Prostate gland (tissue), 2 donors: ENCODE measurements around the gene SMYD3. TPM values are rescaled to one million over a fixed set of nuclear protein-coding genes. Genes with fewer than 3 reads are reported as not detected.

Experiments
- DNase-seq: peaks from one replicate; pipeline ENCODE4 v3.0.0-alpha.2; 2019; ENCODE audit warnings: low spot score
- H3K27ac ChIP-seq, 2 donors: fragments of 200-600 bp; sonication (generic); 2 replicates each; pipeline ENCODE4 v1.5.1; 2017 to 2019
- H3K27me3 ChIP-seq: fragments of 200-600 bp; sonication (generic); replicated peaks from 2 replicates; pipeline ENCODE4 v1.5.1; 2019; ENCODE audit not compliant: insufficient read depth
- H3K36me3 ChIP-seq, 2 donors: fragments of 200-600 bp; sonication (generic); 1 replicate in 1 of 2; 2 replicates in 1 of 2; pipeline versions ENCODE4 v1.5.1 to v1.8.1; 2017 to 2019
- H3K4me1 ChIP-seq: fragments of 200-600 bp; sonication (generic); replicated peaks from 2 replicates; pipeline ENCODE4 v1.5.1; 2019
- H3K4me3 ChIP-seq, 2 donors: fragments of 200-600 bp; sonication (generic); 2 replicates each; pipeline ENCODE4 v1.5.1; 2017 to 2019
- H3K9me3 ChIP-seq: fragments of 200-600 bp; sonication (generic); 2 replicates; pipeline ENCODE4 v1.5.1; 2017
- POLR2A ChIP-seq: fragments of 450-650 bp; IDR thresholded peaks from one replicate; pipeline ENCODE4 v1.6.1; 2016; ENCODE audit warnings: antibody characterized with exemption, mild to moderate bottlenecking
- POLR2AphosphoS5 ChIP-seq: sonication (generic); formaldehyde crosslinking; IDR thresholded peaks from one replicate; pipeline ENCODE4 v1.6.1; 2017; ENCODE audit warnings: antibody characterized with exemption
- WGBS: methylation state at CpG from one replicate; pipeline ENCODE4 v1.1.5; 2018; 5-methylcytosine and 5-hydroxymethylcytosine counted together
- intact Hi-C: fragments of 100-400 bp; cut with DNase I; formaldehyde crosslinking; loops from one replicate; pipeline ENCODE4 v1.14.2; 2022
- total RNA-seq, 2 donors: library from RNA; depleted of rRNA; stranded (reverse); fragments of >200 nt; gene quantifications; one replicate each; pipeline ENCODE4 v1.1.0, GENCODE V29; 2016
- TF ChIP-seq, protein P1 (sequence below), 4 experiments: fragments of 200-600 bp in 2 of 4; fragments of 450-650 bp in 2 of 4; sonication (generic) in 2 of 4; IDR thresholded peaks; 1 replicate in 3 of 4; 2 replicates in 1 of 4; pipeline ENCODE4 v1.5.1; 2016 to 2019; ENCODE audit warnings: antibody characterized with exemption in 4 of 4, mild to moderate bottlenecking in 2 of 4, moderate library complexity in 2 of 4

SMYD3 gene
- total RNA-seq, 2 donors from 2014 or later: 19.8 to 23.9 TPM

- Histone ChIP-seq H3K27ac (no peak overlapping the region), H3K27me3 (no peaks in the 10 kb centered on the region), H3K4me3 (no peak overlapping the region), H3K4me1 (peaks cover 12% of the 10 kb centered on the region), H3K9me3 (no peaks in the 10 kb centered on the region), H3K36me3 (no peaks in the 10 kb centered on the region)
- no peak for DNase-seq
- intact Hi-C loops: loop anchor here (5.0 kb wide), 1 partner anchor 45 kb away; no protein-coding TSS in a partner anchor
- 83% methylated on average over 15 of the region's 15 CpGs for WGBS
- TF ChIP-seq POLR2A: no peak
- no peak for TF ChIP-seq POLR2AphosphoS5
- TF ChIP-seq, protein P1, sequence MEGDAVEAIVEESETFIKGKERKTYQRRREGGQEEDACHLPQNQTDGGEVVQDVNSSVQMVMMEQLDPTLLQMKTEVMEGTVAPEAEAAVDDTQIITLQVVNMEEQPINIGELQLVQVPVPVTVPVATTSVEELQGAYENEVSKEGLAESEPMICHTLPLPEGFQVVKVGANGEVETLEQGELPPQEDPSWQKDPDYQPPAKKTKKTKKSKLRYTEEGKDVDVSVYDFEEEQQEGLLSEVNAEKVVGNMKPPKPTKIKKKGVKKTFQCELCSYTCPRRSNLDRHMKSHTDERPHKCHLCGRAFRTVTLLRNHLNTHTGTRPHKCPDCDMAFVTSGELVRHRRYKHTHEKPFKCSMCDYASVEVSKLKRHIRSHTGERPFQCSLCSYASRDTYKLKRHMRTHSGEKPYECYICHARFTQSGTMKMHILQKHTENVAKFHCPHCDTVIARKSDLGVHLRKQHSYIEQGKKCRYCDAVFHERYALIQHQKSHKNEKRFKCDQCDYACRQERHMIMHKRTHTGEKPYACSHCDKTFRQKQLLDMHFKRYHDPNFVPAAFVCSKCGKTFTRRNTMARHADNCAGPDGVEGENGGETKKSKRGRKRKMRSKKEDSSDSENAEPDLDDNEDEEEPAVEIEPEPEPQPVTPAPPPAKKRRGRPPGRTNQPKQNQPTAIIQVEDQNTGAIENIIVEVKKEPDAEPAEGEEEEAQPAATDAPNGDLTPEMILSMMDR (IDR thresholded peaks at IDR 0.05): no peak
Observed at GRCh38 chr1:245996811-245997210, 510.3 kb downstream of the SMYD3 start.

DNA sequence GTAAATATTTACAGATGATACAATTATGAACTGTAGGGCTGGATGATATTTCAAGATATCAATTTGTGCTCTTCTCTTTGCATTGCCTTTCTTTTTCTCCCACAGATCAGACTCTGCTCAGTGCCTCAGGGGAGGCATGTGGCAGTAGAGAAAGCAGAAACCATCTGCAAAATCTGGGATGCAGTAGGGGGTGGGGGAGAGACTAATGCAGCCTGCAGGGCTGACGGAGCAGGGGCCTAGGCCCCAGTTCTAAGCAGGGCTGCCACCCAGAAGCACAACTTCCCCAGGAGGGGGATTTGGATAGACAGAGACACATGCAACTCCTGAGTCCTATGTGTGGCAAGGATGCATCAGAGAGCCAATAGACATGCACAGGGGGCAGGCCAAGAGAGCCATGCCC lies 511.6 kb downstream of the SMYD3 start:
- DNase-seq: no peak
- H3K4me3 ChIP-seq: no peak overlapping the region
- no peaks in the 10 kb centered on the region for H3K27me3 ChIP-seq
- no peaks in the 10 kb centered on the region for H3K36me3 ChIP-seq
- H3K9me3 ChIP-seq: no peaks in the 10 kb centered on the region
- TF ChIP-seq POLR2A (no peak), POLR2AphosphoS5 (no peak)
- TF ChIP-seq, protein P1 (IDR thresholded peaks at IDR 0.05): no peak
- no peak overlapping the region for H3K27ac ChIP-seq
- intact Hi-C loops: loop anchor here (5.0 kb wide), 1 partner anchor 43 kb away; no protein-coding TSS in a partner anchor
- peaks cover 12% of the 10 kb centered on the region for H3K4me1 ChIP-seq
- WGBS: 91% methylated on average over 1 of the region's 1 CpG

DNA sequence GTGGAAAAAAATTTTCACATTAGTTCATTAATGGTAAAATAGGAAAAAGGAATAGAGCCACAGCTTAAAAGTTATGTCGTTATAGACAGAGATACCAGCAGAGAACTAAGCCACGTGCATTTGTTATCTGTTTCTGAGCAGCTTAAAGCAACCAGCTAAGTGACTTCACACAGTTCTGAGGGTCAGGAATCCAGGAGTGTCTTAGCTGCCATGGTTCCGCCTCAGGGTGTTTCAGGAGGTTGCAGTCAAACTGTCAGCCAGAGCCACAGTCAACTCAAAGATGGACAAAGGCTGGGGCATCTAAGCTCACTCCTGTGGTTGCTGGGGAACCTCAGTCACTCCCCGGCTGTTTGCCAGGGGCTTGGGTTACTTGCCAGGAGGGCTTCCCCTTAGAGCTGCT lies 515.8 kb downstream of the SMYD3 start:
- Histone ChIP-seq H3K36me3 (no peaks in the 10 kb centered on the region), H3K27ac (no peak overlapping the region), H3K9me3 (no peaks in the 10 kb centered on the region), H3K4me1 (peaks cover 8% of the 10 kb centered on the region), H3K4me3 (no peak overlapping the region), H3K27me3 (no peaks in the 10 kb centered on the region)
- 85% methylated on average over 4 of the region's 4 CpGs for WGBS
- intact Hi-C loops: no loop called here
- TF ChIP-seq POLR2AphosphoS5 (no peak), POLR2A (no peak)
- TF ChIP-seq, protein P1 (IDR thresholded peaks at IDR 0.05): no peak
- no peak for DNase-seq

DNA sequence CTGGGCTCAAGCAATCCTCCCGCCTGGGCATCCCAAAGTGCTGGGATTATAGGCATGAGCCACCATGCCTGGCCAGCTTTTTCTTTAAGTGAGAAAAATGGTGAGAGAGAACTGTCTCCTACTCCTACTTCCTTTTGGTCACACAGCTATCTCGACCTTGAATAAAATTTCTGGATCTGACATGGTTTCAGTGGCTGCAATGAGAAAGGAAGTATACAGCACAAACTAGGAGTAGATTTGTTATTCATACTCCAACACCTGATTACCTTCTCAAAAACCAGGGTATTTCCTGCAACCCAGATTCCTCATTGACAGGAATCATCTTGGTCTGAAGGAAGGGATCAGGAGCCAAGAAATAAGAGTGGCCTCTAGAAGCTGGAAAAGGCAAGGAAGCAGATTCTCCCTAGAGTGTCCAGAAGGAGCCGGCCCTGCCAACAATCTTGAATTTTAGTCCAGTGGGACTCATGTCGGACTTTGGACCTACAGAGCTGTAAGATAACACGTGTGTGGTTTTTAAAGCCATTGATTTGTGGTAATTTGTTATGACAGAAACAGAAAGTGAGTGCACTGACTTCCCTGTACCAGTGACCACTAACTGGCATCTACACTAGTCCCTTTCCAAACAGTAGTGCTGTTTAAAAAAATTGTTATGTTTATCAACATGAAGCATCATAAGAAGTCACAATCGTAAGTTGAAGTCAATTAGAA lies 516.6 kb downstream of the SMYD3 start:
- Histone ChIP-seq H3K27me3 (no peaks in the 10 kb centered on the region), H3K27ac (no peak overlapping the region), H3K9me3 (no peaks in the 10 kb centered on the region), H3K4me3 (no peak overlapping the region), H3K36me3 (no peaks in the 10 kb centered on the region), H3K4me1 (peaks cover 8% of the 10 kb centered on the region)
- TF ChIP-seq POLR2AphosphoS5 (no peak), POLR2A (no peak)
- TF ChIP-seq, protein P1 (IDR thresholded peaks at IDR 0.05): no peak
- intact Hi-C loops: no loop called here
- 87% methylated on average over 6 of the region's 6 CpGs for WGBS
- no peak for DNase-seq
